Retinal pigment epithelial cell (primary cell): ENCODE data around the gene TCF7.
A peak's percentile ranks its signal among the peaks of the same experiment; 100 is the strongest.

Experiments
- DNase-seq: peaks from one replicate; pipeline ENCODE4 v3.0.0-alpha.2; 2010; ENCODE audit warnings: low read depth
- H3K4me3 ChIP-seq: 2 replicates; pipeline ENCODE4 v1.5.1; 2011; ENCODE audit warnings: mild to moderate bottlenecking, low read length, control low read depth, moderate library complexity
- CTCF ChIP-seq: conservative IDR thresholded peaks from 2 replicates; pipeline ENCODE4 v1.5.1; 2011; ENCODE audit warnings: low read depth, low read length, control low read depth, inconsistent platforms

The TCF7 gene

GRCh38 chr5:134113363-134113889 lies 1.1 kb upstream of the TCF7 start:
- no peak for TF ChIP-seq CTCF
- no peak for DNase-seq
- H3K4me3 ChIP-seq, result no peak overlapping the region

- H3K4me3 ChIP-seq, result peak overlapping the region; percentile 53
- DNase-seq, result no peak
- no peak for TF ChIP-seq CTCF
These were observed 665 bp downstream of the TCF7 start for GRCh38 chr5:134114886-134115805.

GRCh38 chr5:134115806-134116175 lies 1.3 kb downstream of the TCF7 start:
- peak overlapping the region; percentile 53 for H3K4me3 ChIP-seq
- TF ChIP-seq CTCF, result no peak
- no peak for DNase-seq

DNA sequence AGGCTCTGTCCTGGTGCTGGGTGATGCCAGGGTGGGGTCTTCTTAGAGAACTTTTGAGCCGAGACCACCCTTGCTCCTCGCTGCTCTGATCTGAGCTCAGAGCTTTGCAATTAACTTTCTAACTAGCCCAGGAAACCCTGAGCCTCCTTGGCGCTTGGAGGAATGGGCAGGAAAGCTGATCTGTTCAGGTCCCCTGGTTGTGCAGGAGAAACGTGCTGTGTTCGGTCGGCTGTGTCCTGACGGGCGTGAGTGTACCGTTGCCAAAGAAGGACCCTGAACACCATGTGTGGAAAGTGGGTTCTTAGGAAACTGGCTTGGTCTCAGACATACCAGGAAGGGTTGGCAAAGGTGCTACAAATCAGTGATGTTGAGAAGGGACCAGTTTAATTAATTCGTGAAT lies 1.8 kb downstream of the TCF7 start:
- DNase-seq, result no peak
- no peak for TF ChIP-seq CTCF
- no peak overlapping the region for H3K4me3 ChIP-seq

DNA sequence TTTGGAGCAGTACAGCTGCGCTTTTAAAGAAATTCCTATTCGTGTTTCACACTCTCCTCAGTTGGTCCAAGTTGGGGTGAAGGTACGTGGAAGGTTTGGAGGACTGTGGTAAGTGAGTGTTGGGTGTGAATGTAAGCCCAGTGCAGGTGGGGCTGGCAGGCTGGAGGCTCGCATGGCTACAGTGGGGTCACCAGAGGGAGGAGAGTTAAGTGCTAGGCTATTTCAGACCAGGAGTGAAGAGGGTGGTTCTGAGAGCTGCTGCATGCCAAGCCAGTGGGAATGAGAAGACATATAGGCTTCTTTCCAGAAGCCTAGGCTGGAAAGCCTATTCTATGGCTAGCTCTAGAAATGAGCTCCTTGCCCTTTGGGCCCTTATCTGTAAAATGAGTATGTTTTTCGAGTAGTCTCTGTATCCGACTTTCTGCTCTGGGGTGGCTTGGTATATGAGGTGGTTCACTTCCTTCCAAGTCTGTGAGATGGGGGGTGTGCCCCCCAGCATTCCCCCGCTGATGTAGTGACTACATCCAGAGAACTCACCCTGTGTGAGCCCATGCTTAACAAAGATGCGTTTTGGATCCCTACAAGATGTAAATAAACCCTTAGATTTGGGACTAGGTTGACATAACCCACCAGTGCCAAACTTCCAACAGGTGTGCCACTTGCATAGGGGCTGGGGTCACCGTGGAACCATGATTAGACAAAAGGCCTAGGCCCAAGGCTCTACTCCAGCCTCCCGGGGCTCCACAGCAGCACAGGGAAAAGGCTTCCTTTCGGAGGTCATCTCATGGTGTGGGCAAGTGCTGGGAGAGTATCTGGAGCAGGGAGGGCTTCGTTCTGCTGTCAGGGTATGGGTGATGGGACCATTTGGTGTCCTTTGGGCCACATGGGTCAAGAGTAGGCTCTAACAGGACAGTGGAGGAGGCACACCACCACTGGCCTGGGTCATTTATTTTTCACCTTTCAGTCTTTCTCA lies 2.6 kb downstream of the TCF7 start:
- TF ChIP-seq CTCF, result no peak
- DNase-seq, result no peak
- H3K4me3 ChIP-seq, result no peak overlapping the region

GRCh38 chr5:134118212-134118835 lies 3.8 kb downstream of the TCF7 start:
- no peak for DNase-seq
- no peak overlapping the region for H3K4me3 ChIP-seq
- no peak for TF ChIP-seq CTCF
